Natural killer cell (primary cell): ENCODE results near the gene APPL2. TPM values are rescaled to one million over a fixed set of nuclear protein-coding genes. Genes with fewer than 3 reads are reported as not detected.

Experiments used
- ATAC-seq, 3 donors: fragments of 150-1000 bp in 2 of 3; fragments of 200-7000 bp in 1 of 3; cut with Tn5 transposase; 1 replicate in 1 of 3; 2 replicates in 2 of 3; pipeline ENCODE4 v1.10.0; 2021; ENCODE audit warnings: mild to moderate bottlenecking in 2 of 3, moderate library complexity in 2 of 3
- DNase-seq, 2 donors: peaks; one replicate each; pipeline versions ENCODE4 v3.0.0 to v3.0.0-alpha.2; 2013 to 2021; ENCODE audit warnings: mixed read lengths in 1 of 2
- H3K27ac ChIP-seq: one replicate; pipeline ENCODE4 v1.5.1; 2013; ENCODE audit warnings: mild to moderate bottlenecking, low read length
- H3K27me3 ChIP-seq: one replicate; pipeline ENCODE4 v1.6.1; 2013; ENCODE audit warnings: low read length; ENCODE audit not compliant: control insufficient read depth, insufficient read depth
- H3K36me3 ChIP-seq: one replicate; pipeline ENCODE4 v1.6.1; 2013; ENCODE audit warnings: low read length; ENCODE audit not compliant: control insufficient read depth, insufficient read depth
- H3K4me1 ChIP-seq: one replicate; pipeline ENCODE4 v1.6.1; 2013; ENCODE audit warnings: low read length; ENCODE audit not compliant: control insufficient read depth, insufficient read depth
- H3K4me3 ChIP-seq: one replicate; pipeline ENCODE4 v1.5.1; 2013; ENCODE audit warnings: low read length
- H3K9me3 ChIP-seq: one replicate; pipeline ENCODE4 v1.6.1; 2013; ENCODE audit warnings: low read length; ENCODE audit not compliant: control insufficient read depth, insufficient read depth
- H3K27ac Mint-ChIP-seq, 2 donors: one replicate each; pipeline ENCODE4 v1.8.0; 2022; ENCODE audit warnings: mild to moderate bottlenecking in 2 of 2, mixed read lengths in 2 of 2, moderate library complexity in 1 of 2
- H3K27me3 Mint-ChIP-seq, 2 donors: one replicate each; pipeline ENCODE4 v1.8.0; 2022; ENCODE audit warnings: low read depth in 2 of 2, mixed read lengths in 2 of 2
- H3K36me3 Mint-ChIP-seq: one replicate; pipeline ENCODE4 v1.8.0; 2022; ENCODE audit warnings: mixed read lengths
- H3K4me1 Mint-ChIP-seq, 2 donors: one replicate each; pipeline ENCODE4 v1.8.0; 2022; ENCODE audit warnings: mixed read lengths in 2 of 2
- H3K4me3 Mint-ChIP-seq: one replicate; pipeline ENCODE4 v1.8.0; 2022; ENCODE audit warnings: mild to moderate bottlenecking, moderate library complexity, mixed read lengths
- H3K9me3 Mint-ChIP-seq, 2 donors: one replicate each; pipeline ENCODE4 v1.8.0; 2022; ENCODE audit warnings: mixed read lengths in 2 of 2
- CTCF ChIP-seq: fragments of 200-600 bp; IDR thresholded peaks from one replicate; pipeline ENCODE4 v1.8.0; 2022; ENCODE audit warnings: antibody characterized with exemption
- WGBS: methylation state at CpG from one replicate; pipeline ENCODE4 v1.1.7; 2013; ENCODE audit warnings: missing lambda C conversion rate; ENCODE audit not compliant: insufficient coverage; 5-methylcytosine and 5-hydroxymethylcytosine counted together
- intact Hi-C: fragments of 100-400 bp; cut with micrococcal nuclease; formaldehyde crosslinking; loops from one replicate; pipeline ENCODE4 v1.14.2; 2022
- total RNA-seq, 4 donors: library from RNA; stranded (reverse); fragments of 120-200 nt in 1 of 4; gene quantifications; one replicate each; pipeline versions ENCODE4 v1.2.3 to v1.2.4, GENCODE V29; 2013 to 2022

The APPL2 gene
- total RNA-seq, 3 donors from 2014 or later (not counting 1 experiment from before 2014, with no cell fraction given) = 56.0 to 65.9 (median 64.2) TPM

GRCh38 chr12:105206686-105207374, 29.1 kb downstream of the APPL2 start:
- Histone ChIP-seq H3K27ac (no peak overlapping the region), H3K4me1 (no peaks in the 10 kb centered on the region), H3K27me3 (no peaks in the 10 kb centered on the region), H3K4me3 (no peak overlapping the region), H3K9me3 (no peaks in the 10 kb centered on the region), H3K36me3 (peaks cover 64% of the 10 kb centered on the region)
- Mint-ChIP-seq H3K9me3 (no peaks in the 10 kb centered on the region), H3K4me1 (no peaks in the 10 kb centered on the region), H3K27me3 (no peaks in the 10 kb centered on the region), H3K4me3 (no peak overlapping the region), H3K27ac (no peak overlapping the region), H3K36me3 (peaks cover 20% of the 10 kb centered on the region)
- TF ChIP-seq CTCF = no peak
- no peak for ATAC-seq
- intact Hi-C loops = no loop called here
- DNase-seq = no peak
- WGBS = 99% methylated on average over 14 of the region's 16 CpGs

- no peak for DNase-seq
- Histone ChIP-seq H3K9me3 (no peaks in the 10 kb centered on the region), H3K36me3 (peaks cover 54% of the 10 kb centered on the region), H3K27me3 (no peaks in the 10 kb centered on the region), H3K27ac (no peak overlapping the region), H3K4me3 (no peak overlapping the region), H3K4me1 (peaks cover 2% of the 10 kb centered on the region)
- H3K4me1 Mint-ChIP-seq = peaks cover 7 to 8% of the 10 kb centered on the region in 2 donors
- H3K4me3 Mint-ChIP-seq = no peak overlapping the region
- H3K27ac Mint-ChIP-seq = no peak overlapping the region
- H3K9me3 Mint-ChIP-seq = no peaks in the 10 kb centered on the region
- intact Hi-C loops = no loop called here
- TF ChIP-seq CTCF = no peak
- WGBS = 95% methylated on average over 10 of the region's 10 CpGs
- H3K27me3 Mint-ChIP-seq = no peaks in the 10 kb centered on the region
- no peak for ATAC-seq
- peaks cover 14% of the 10 kb centered on the region for H3K36me3 Mint-ChIP-seq
Observed at GRCh38 chr12:105205322-105206048, 30.5 kb downstream of the APPL2 start.

- 94% methylated on average over 6 of the region's 6 CpGs for WGBS
- no peak for ATAC-seq
- Histone ChIP-seq H3K9me3 (no peaks in the 10 kb centered on the region), H3K27ac (no peak overlapping the region), H3K27me3 (no peaks in the 10 kb centered on the region), H3K4me3 (no peak overlapping the region), H3K4me1 (peaks cover 8% of the 10 kb centered on the region), H3K36me3 (peaks cover 54% of the 10 kb centered on the region)
- Mint-ChIP-seq H3K36me3 (peaks cover 11% of the 10 kb centered on the region), H3K27ac (no peak overlapping the region), H3K9me3 (no peaks in the 10 kb centered on the region), H3K4me1 (peaks cover 11 to 14% of the 10 kb centered on the region in 2 donors), H3K4me3 (no peak overlapping the region), H3K27me3 (no peaks in the 10 kb centered on the region)
- no peak for DNase-seq
- TF ChIP-seq CTCF = no peak
- intact Hi-C loops = no loop called here
Observed at GRCh38 chr12:105204916-105205315, 31.1 kb downstream of the APPL2 start.
